Fibroblast of skin of left biceps (primary cell): Measurements from ENCODE around the gene ERF.
"Not testable (repeated sequence)": the region's sequence is repeated elsewhere in the genome, so short reads cannot be mapped to it uniquely, and the experiment has no call there.

Experiments
- DNase-seq, 2 experiments: peaks; one replicate each; pipeline ENCODE4 v3.0.0-alpha.2; 2013; ENCODE audit warnings: low read depth in 2 of 2

The ERF gene

GRCh38 chr19:42275517-42275916 is 20.6 kb upstream of the ERF start:
- no peak for DNase-seq

GRCh38 chr19:42275103-42275502 is 20.2 kb upstream of the ERF start:
- no peak for DNase-seq

- DNase-seq: no peak
Observed at GRCh38 chr19:42274065-42274682, 19.2 kb upstream of the ERF start.

- DNase-seq: no peak
Observed at GRCh38 chr19:42273407-42274064, 18.6 kb upstream of the ERF start.

GRCh38 chr19:42272989-42273406 is 18.1 kb upstream of the ERF start:
- no peak for DNase-seq

- no peak for DNase-seq
Observed at GRCh38 chr19:42272535-42272897, 17.6 kb upstream of the ERF start.

GRCh38 chr19:42271861-42272534 is 17.1 kb upstream of the ERF start:
- no peak for DNase-seq

- DNase-seq: no peak
Observed at GRCh38 chr19:42271045-42271419, 16.1 kb upstream of the ERF start.

GRCh38 chr19:42270346-42271044 is 15.6 kb upstream of the ERF start:
- DNase-seq: no peak

GRCh38 chr19:42269478-42270345 is 14.8 kb upstream of the ERF start:
- DNase-seq: no peak

- peak; percentile 100 for DNase-seq
Observed at GRCh38 chr19:42268704-42269477, 14.0 kb upstream of the ERF start, which contains the start of gene CIC. CIC (plus strand) TSS chr19:42269252; CDS start chr19:42271784, 2,532 bp downstream.

- DNase-seq: peak; percentile 98 to 99
Observed at GRCh38 chr19:42268142-42268703, 13.3 kb upstream of the ERF start.

- no peak for DNase-seq
Observed at GRCh38 chr19:42267644-42268141, 12.8 kb upstream of the ERF start.

GRCh38 chr19:42266928-42267603 is 12.1 kb upstream of the ERF start:
- DNase-seq: not testable (repeated sequence)

GRCh38 chr19:42266105-42266504 is 11.2 kb upstream of the ERF start:
- not testable (repeated sequence) for DNase-seq

- DNase-seq: no peak
Observed at GRCh38 chr19:42261763-42262162, 6.8 kb upstream of the ERF start.

GRCh38 chr19:42257842-42258241 is 2.9 kb upstream of the ERF start:
- not testable (repeated sequence) for DNase-seq

GRCh38 chr19:42255766-42256745 is 1.1 kb upstream of the ERF start:
- no peak for DNase-seq
